Large intestine (tissue), 3 donors: Measurements from ENCODE around the gene BCR. TPM values are rescaled to one million over a fixed set of nuclear protein-coding genes. Genes with fewer than 3 reads are reported as not detected.
"Not testable (repeated sequence)": the region's sequence is repeated elsewhere in the genome, so short reads cannot be mapped to it uniquely, and the experiment has no call there.

Experiments
- DNase-seq, 2 donors: peaks; one replicate each; pipeline versions ENCODE4 v3.0.0 to v3.0.0-alpha.2; 2013
- H3K27ac ChIP-seq: one replicate; pipeline ENCODE4 v1.5.1; 2013; ENCODE audit warnings: low read length
- H3K27me3 ChIP-seq: 2 replicates; pipeline ENCODE4 v1.6.1; 2013; ENCODE audit warnings: low read length; ENCODE audit not compliant: control insufficient read depth, insufficient read depth
- H3K36me3 ChIP-seq: 2 replicates; pipeline ENCODE4 v1.6.1; 2013; ENCODE audit warnings: low read length; ENCODE audit not compliant: control insufficient read depth, insufficient read depth
- H3K4me1 ChIP-seq: one replicate; pipeline ENCODE4 v1.6.1; 2013; ENCODE audit warnings: low read length; ENCODE audit not compliant: control insufficient read depth, insufficient read depth
- H3K4me3 ChIP-seq: one replicate; pipeline ENCODE4 v1.5.1; 2013; ENCODE audit warnings: low read length
- H3K9me3 ChIP-seq: one replicate; pipeline ENCODE4 v1.6.1; 2013; ENCODE audit warnings: mild to moderate bottlenecking, low read depth, low read length, moderate library complexity; ENCODE audit not compliant: control insufficient read depth
- WGBS: methylation state at CpG from one replicate; pipeline ENCODE4 v1.1.5; 2013; ENCODE audit warnings: low lambda C conversion rate; ENCODE audit not compliant: insufficient coverage; 5-methylcytosine and 5-hydroxymethylcytosine counted together
- polyA plus RNA-seq: library from polyadenylated mRNA; unstranded; fragments of 120-200 nt; gene quantifications from one replicate; pipeline ENCODE4 v1.2.1, GENCODE V29; 2013

BCR gene
- polyA plus RNA-seq, 1 donor = 29.0 TPM

GRCh38 chr22:23300476-23300875 lies 120.2 kb downstream of the BCR start:
- no peaks in the 10 kb centered on the region for H3K4me1 ChIP-seq
- no peak for DNase-seq
- no peak overlapping the region for H3K4me3 ChIP-seq
- no peaks in the 10 kb centered on the region for H3K9me3 ChIP-seq
- peaks cover 49% of the 10 kb centered on the region for H3K36me3 ChIP-seq
- H3K27me3 ChIP-seq = no peaks in the 10 kb centered on the region
- whole genome bisulfite sequencing = no CpG with 5 or more reads among the region's 6 CpGs
- H3K27ac ChIP-seq = no peak overlapping the region

GRCh38 chr22:23301591-23301990 lies 121.3 kb downstream of the BCR start:
- WGBS = 100% methylated on average over 1 of the region's 7 CpGs
- H3K4me3 ChIP-seq = no peak overlapping the region
- peaks cover 41% of the 10 kb centered on the region for H3K36me3 ChIP-seq
- no peaks in the 10 kb centered on the region for H3K4me1 ChIP-seq
- DNase-seq = no peak
- H3K27ac ChIP-seq = no peak overlapping the region
- H3K9me3 ChIP-seq = no peaks in the 10 kb centered on the region
- no peaks in the 10 kb centered on the region for H3K27me3 ChIP-seq

- no peak overlapping the region for H3K4me3 ChIP-seq
- no peaks in the 10 kb centered on the region for H3K4me1 ChIP-seq
- H3K9me3 ChIP-seq = no peaks in the 10 kb centered on the region
- no peak for DNase-seq
- H3K27me3 ChIP-seq = no peaks in the 10 kb centered on the region
- no CpG with 5 or more reads among the region's 21 CpGs for WGBS
- H3K36me3 ChIP-seq = peaks cover 36% of the 10 kb centered on the region
- no peak overlapping the region for H3K27ac ChIP-seq
Measured at GRCh38 chr22:23302171-23303002, 122.1 kb downstream of the BCR start.

GRCh38 chr22:23305321-23305910 lies 125.1 kb downstream of the BCR start:
- no peak for DNase-seq
- H3K27me3 ChIP-seq = no peaks in the 10 kb centered on the region
- no peaks in the 10 kb centered on the region for H3K9me3 ChIP-seq
- WGBS = no CpG with 5 or more reads among the region's 9 CpGs
- peaks cover 21% of the 10 kb centered on the region for H3K36me3 ChIP-seq
- H3K27ac ChIP-seq = peak overlapping the region; percentile 45
- H3K4me1 ChIP-seq = no peaks in the 10 kb centered on the region
- H3K4me3 ChIP-seq = no peak overlapping the region

GRCh38 chr22:23305922-23306374 lies 125.6 kb downstream of the BCR start:
- WGBS = no CpG with 5 or more reads among the region's 11 CpGs
- H3K9me3 ChIP-seq = no peaks in the 10 kb centered on the region
- peaks cover 19% of the 10 kb centered on the region for H3K36me3 ChIP-seq
- H3K27ac ChIP-seq = peak overlapping the region; percentile 24
- DNase-seq = peak in 1 of 2 donors; percentile 24
- H3K27me3 ChIP-seq = no peaks in the 10 kb centered on the region
- no peak overlapping the region for H3K4me3 ChIP-seq
- H3K4me1 ChIP-seq = no peaks in the 10 kb centered on the region

GRCh38 chr22:23306438-23306921 lies 126.2 kb downstream of the BCR start:
- Histone ChIP-seq H3K27ac (peak overlapping the region; percentile 24), H3K9me3 (no peaks in the 10 kb centered on the region), H3K4me3 (no peak overlapping the region), H3K36me3 (peaks cover 18% of the 10 kb centered on the region), H3K27me3 (no peaks in the 10 kb centered on the region), H3K4me1 (no peaks in the 10 kb centered on the region)
- WGBS = no CpG with 5 or more reads among the region's 11 CpGs
- DNase-seq = no peak

GRCh38 chr22:23306926-23307325 lies 126.6 kb downstream of the BCR start:
- no peaks in the 10 kb centered on the region for H3K9me3 ChIP-seq
- no peak overlapping the region for H3K4me3 ChIP-seq
- no peak overlapping the region for H3K27ac ChIP-seq
- WGBS = no CpG with 5 or more reads among the region's 3 CpGs
- no peaks in the 10 kb centered on the region for H3K27me3 ChIP-seq
- DNase-seq = no peak
- peaks cover 18% of the 10 kb centered on the region for H3K36me3 ChIP-seq
- H3K4me1 ChIP-seq = no peaks in the 10 kb centered on the region

GRCh38 chr22:23307511-23307910 lies 127.2 kb downstream of the BCR start:
- not testable (repeated sequence) for H3K4me3 ChIP-seq, H3K4me1 ChIP-seq, H3K27ac ChIP-seq, DNase-seq, H3K27me3 ChIP-seq, H3K9me3 ChIP-seq
- WGBS = no CpG with 5 or more reads among the region's 10 CpGs
- H3K36me3 ChIP-seq = peaks cover 15% of the 10 kb centered on the region

GRCh38 chr22:23309261-23309660 lies 129.0 kb downstream of the BCR start:
- H3K27me3 ChIP-seq, H3K4me1 ChIP-seq, DNase-seq, H3K9me3 ChIP-seq, H3K4me3 ChIP-seq, H3K27ac ChIP-seq: not testable (repeated sequence)
- H3K36me3 ChIP-seq = peaks cover 14% of the 10 kb centered on the region
- no CpG with 5 or more reads among the region's 12 CpGs for WGBS

- peak in 1 of 2 donors; percentile 18 for DNase-seq
- H3K36me3 ChIP-seq = peaks cover 22% of the 10 kb centered on the region
- not testable (repeated sequence) for H3K27me3 ChIP-seq, H3K4me3 ChIP-seq, H3K27ac ChIP-seq, H3K4me1 ChIP-seq, H3K9me3 ChIP-seq
- WGBS = no CpG with 5 or more reads among the region's 15 CpGs
Measured at GRCh38 chr22:23310443-23311097, 130.3 kb downstream of the BCR start.
